HPDE6-E6E7 (cell line): ENCODE measurements around the gene DUT.

Experiments
- DNase-seq: peaks from one replicate; pipeline ENCODE4 v3.0.0; 2011; ENCODE audit warnings: missing footprints; ENCODE audit errors: extremely low spot score

The DUT gene

GRCh38 chr15:48371550-48371949 is 40.3 kb downstream of the DUT start:
- DNase-seq: no peak

- no peak for DNase-seq
Observed at GRCh38 chr15:48371961-48372360, 40.7 kb downstream of the DUT start.

- peak; percentile 41 for DNase-seq
Observed at GRCh38 chr15:48373821-48374451, 42.7 kb downstream of the DUT start.

GRCh38 chr15:48374472-48374871 is 43.2 kb downstream of the DUT start:
- DNase-seq: no peak

- DNase-seq: no peak
Observed at GRCh38 chr15:48375767-48376166, 44.5 kb downstream of the DUT start.

- DNase-seq: no peak
Observed at GRCh38 chr15:48380198-48380597, 49.0 kb downstream of the DUT start.

GRCh38 chr15:48381861-48382260 is 50.6 kb downstream of the DUT start:
- no peak for DNase-seq

- no peak for DNase-seq
Observed at GRCh38 chr15:48383031-48383430, 51.8 kb downstream of the DUT start.

GRCh38 chr15:48384616-48385015 is 53.4 kb downstream of the DUT start:
- peak; percentile 33 for DNase-seq

GRCh38 chr15:48385031-48385830 is 54.0 kb downstream of the DUT start:
- DNase-seq: peak; percentile 20

- no peak for DNase-seq
Observed at GRCh38 chr15:48388016-48388851, 57.0 kb downstream of the DUT start.

- DNase-seq: no peak
Observed at GRCh38 chr15:48388910-48389309, 57.7 kb downstream of the DUT start.

- DNase-seq: no peak
Observed at GRCh38 chr15:48389691-48390143, 58.5 kb downstream of the DUT start.

- no peak for DNase-seq
Observed at GRCh38 chr15:48391950-48392349, 60.7 kb downstream of the DUT start.

- no peak for DNase-seq
Observed at GRCh38 chr15:48392356-48392755, 61.1 kb downstream of the DUT start.
